ENCODE data around the gene RASSF3.

The RASSF3 gene

DNA sequence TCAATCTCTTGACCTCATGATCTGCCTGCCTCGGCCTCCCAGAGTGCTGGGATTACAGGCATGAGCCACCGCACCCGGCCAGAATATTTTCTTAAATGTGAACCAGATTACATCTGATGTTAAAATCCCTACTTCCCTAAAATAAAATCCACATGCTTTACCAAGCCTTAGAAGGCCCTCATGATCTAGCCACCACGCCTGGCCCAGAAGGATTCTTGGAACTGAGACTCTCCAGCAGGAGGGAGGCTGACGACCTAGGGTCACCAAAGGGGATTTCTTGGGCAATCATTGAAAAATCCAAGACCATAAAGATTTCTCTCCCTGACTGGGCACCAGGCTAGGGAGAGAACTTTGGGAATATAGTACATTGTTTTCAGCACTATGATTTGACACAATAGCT is 25.2 kb upstream of the RASSF3 start:
- no peak for TF ChIP-seq CTCF (IDR thresholded peaks at IDR 0.05; ENCODE audit: unreplicated experiment in 3 of 3)
- Mint-ChIP-seq H3K4me1 (peaks cover 34% of the 10 kb centered on the region), H3K9me3 (no peaks in the 10 kb centered on the region), H3K27ac (peak overlapping the region in 1 of 3 experiments; percentile 31), H3K36me3 (ENCODE audit: low read depth) (no peaks in the 10 kb centered on the region), H3K27me3 (ENCODE audit: low read depth) (no peaks in the 10 kb centered on the region), H3K4me3 (no peak overlapping the region)

- H3K36me3 Mint-ChIP-seq (ENCODE audit: low read depth): no peaks in the 10 kb centered on the region
- no peak overlapping the region for H3K4me3 Mint-ChIP-seq
- no peaks in the 10 kb centered on the region for H3K27me3 Mint-ChIP-seq (ENCODE audit: low read depth)
- no peak for TF ChIP-seq CTCF (IDR thresholded peaks at IDR 0.05; ENCODE audit: unreplicated experiment in 3 of 3)
- no peak overlapping the region for H3K27ac Mint-ChIP-seq
- H3K9me3 Mint-ChIP-seq: no peaks in the 10 kb centered on the region
- H3K4me1 Mint-ChIP-seq: peaks cover 30% of the 10 kb centered on the region
Observed at GRCh38 chr12:64587447-64587846, 22.8 kb upstream of the RASSF3 start.

DNA sequence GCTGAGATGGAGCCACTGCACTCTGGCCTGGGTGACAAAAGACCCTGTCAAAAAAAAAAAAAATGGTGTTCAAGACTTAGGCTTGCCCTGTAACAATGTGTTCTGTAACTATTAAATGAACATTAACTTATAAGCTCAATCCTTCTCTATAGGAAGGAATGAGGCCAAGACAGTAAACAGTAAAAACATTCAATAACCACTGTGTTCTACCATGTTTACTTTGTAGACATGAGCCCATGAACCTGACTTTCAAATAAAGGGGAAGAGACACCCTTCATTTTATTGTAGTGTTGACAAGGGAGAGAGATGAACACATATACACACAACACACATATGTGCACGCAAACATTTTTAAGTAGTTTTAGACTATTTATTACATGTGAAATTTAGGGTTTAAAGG is 20.1 kb upstream of the RASSF3 start:
- Mint-ChIP-seq H3K36me3 (ENCODE audit: low read depth) (no peaks in the 10 kb centered on the region), H3K27ac (no peak overlapping the region), H3K9me3 (no peaks in the 10 kb centered on the region), H3K4me3 (no peak overlapping the region), H3K4me1 (peaks cover 7% of the 10 kb centered on the region), H3K27me3 (ENCODE audit: low read depth) (no peaks in the 10 kb centered on the region)
- no peak for TF ChIP-seq CTCF (IDR thresholded peaks at IDR 0.05; ENCODE audit: unreplicated experiment in 3 of 3)

DNA sequence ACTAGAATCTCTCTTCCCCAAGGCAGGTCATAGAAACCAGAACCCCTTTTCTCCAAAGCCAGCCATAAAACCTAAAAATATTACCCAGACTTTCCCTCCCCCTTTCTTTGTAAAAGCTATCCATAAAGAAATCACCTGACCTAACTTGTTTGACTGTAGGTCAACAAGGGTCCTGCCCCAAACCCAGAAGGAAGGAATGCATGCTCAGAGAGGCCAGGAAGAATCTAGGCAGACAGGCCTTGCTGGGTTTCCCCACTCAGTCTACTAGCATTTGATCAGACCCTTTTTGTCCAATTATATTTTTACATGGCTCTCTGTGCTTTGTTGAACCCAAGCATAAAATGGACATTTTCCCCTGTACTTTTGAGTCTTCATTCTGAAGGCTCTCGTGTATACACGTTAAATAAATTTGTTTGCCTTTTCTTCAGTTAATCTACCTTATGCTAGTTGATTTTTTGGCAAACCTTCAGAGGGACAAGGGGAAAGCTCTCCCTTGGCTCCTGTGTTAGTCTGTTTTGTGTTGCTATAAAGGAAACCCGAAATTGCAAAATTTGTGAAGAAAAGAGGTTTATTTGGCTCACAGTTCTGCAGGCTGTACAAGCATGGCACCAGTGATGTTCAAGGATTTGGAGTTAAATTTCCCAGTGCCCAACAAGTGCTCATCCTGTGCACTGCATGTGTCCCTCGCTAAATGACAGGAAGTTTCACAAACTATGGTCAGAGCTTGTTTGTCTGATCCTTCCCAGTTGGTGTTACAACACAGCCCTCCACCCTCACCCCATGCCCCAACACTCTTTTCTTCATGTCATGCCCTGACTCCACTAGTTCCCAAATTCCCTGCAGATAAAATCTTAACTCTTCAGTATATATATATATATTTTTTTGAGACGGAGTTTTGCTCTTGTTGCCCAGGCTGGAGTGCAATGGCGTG is 14.2 kb upstream of the RASSF3 start:
- Mint-ChIP-seq H3K27me3 (ENCODE audit: low read depth) (no peaks in the 10 kb centered on the region), H3K36me3 (ENCODE audit: low read depth) (no peaks in the 10 kb centered on the region), H3K9me3 (no peaks in the 10 kb centered on the region), H3K4me1 (no peaks in the 10 kb centered on the region), H3K27ac (no peak overlapping the region), H3K4me3 (no peak overlapping the region)
- no peak for TF ChIP-seq CTCF (IDR thresholded peaks at IDR 0.05; ENCODE audit: unreplicated experiment in 3 of 3)

DNA sequence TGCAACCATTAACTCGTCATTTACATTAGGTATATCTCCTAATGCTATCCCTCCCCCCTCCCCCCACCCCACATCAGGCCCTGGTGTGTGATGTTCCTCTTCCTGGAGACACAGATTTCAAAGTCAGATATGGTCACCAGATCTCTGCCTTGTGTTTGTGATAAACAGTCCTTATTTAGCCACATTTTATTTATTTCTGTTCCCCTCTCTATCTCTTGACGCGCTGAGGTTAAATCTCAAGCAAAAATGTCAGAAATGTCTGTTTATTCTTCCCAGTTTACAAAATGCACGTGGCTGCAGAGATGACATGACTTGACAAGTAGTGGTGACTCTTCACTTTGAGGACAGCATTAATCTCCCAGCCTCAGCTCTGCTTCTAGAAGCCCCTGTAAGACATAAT is 11.5 kb upstream of the RASSF3 start:
- TF ChIP-seq CTCF (IDR thresholded peaks at IDR 0.05; ENCODE audit: unreplicated experiment in 3 of 3): no peak
- Mint-ChIP-seq H3K9me3 (no peaks in the 10 kb centered on the region), H3K27ac (no peak overlapping the region), H3K36me3 (ENCODE audit: low read depth) (no peaks in the 10 kb centered on the region), H3K27me3 (ENCODE audit: low read depth) (no peaks in the 10 kb centered on the region), H3K4me3 (no peak overlapping the region), H3K4me1 (no peaks in the 10 kb centered on the region)

DNA sequence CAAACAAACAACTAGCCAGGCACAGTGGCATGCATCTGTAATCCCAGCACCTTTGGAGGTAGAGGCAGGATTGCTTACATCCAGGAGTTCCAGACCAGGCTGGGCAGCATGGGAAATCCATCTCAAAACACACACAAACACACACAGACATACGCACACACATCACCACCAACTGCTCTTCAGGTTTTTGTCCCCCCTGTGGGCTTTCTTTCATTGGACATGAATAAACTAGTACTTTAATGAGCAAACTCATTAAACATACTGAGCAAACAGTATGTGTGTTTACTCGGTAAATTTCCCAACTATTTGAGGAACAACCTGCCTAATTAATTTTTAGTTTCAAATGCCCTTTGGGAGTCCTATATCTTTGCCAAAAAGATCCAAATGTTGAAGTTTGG is 10.1 kb upstream of the RASSF3 start:
- Mint-ChIP-seq H3K4me1 (no peaks in the 10 kb centered on the region), H3K27me3 (ENCODE audit: low read depth) (no peaks in the 10 kb centered on the region), H3K9me3 (no peaks in the 10 kb centered on the region), H3K36me3 (ENCODE audit: low read depth) (no peaks in the 10 kb centered on the region), H3K27ac (no peak overlapping the region), H3K4me3 (no peak overlapping the region)
- no peak for TF ChIP-seq CTCF (IDR thresholded peaks at IDR 0.05; ENCODE audit: unreplicated experiment in 3 of 3)
